BJ (cell line): ENCODE results near the gene PLPPR1. TPM values are rescaled to one million over a fixed set of nuclear protein-coding genes. Genes with fewer than 3 reads are reported as not detected.
A peak's percentile ranks its signal among the peaks of the same experiment; 100 is the strongest.

Experiments
- CTCF ChIA-PET: fragments of 350-600 bp; formaldehyde crosslinking; extraction: SDS; loops from one replicate; lab custom pipeline; 2021; ENCODE audit warnings: antibody characterized with exemption, inconsistent platforms; lab: Yijun Ruan, JAX
- POLR2A ChIA-PET: fragments of 300-600 bp; sonication (Branson Sonifier 250); formaldehyde crosslinking; extraction: SDS; loops from one replicate; lab custom pipeline; 2021; ENCODE audit warnings: antibody characterized with exemption; lab: Charles Lee
- DNase-seq: peaks from one replicate; pipeline ENCODE4 v3.0.0-alpha.2; 2011; ENCODE audit warnings: low read depth
- H3K27me3 ChIP-seq: 2 replicates; pipeline ENCODE4 v1.6.0; 2011; ENCODE audit warnings: low read length; ENCODE audit not compliant: control insufficient read depth, insufficient read depth
- H3K36me3 ChIP-seq: 2 replicates; pipeline ENCODE4 v1.5.1; 2011; ENCODE audit warnings: low read length; ENCODE audit not compliant: control insufficient read depth, insufficient read depth
- H3K4me3 ChIP-seq: 2 replicates; pipeline ENCODE4 v1.5.1; 2011; ENCODE audit warnings: low read depth, mild to moderate bottlenecking, control low read depth, low read length
- CTCF ChIP-seq: IDR thresholded peaks from 2 replicates; pipeline ENCODE4 v1.5.1; 2011; ENCODE audit warnings: low read depth, mild to moderate bottlenecking, control low read depth, inconsistent platforms, low read length, moderate library complexity; ENCODE audit not compliant: insufficient read depth
- polyA plus RNA-seq: library from polyadenylated mRNA; depleted of rRNA; stranded (reverse); fragments of >200 nt; gene quantifications from 2 replicates; pipeline ENCODE4 v1.2.3, GENCODE V29; 2011

The PLPPR1 gene
- polyA plus RNA-seq, 1 experiment, result not detected

- peak; percentile 65 for TF ChIP-seq CTCF
- H3K36me3 ChIP-seq, result no peaks in the 10 kb centered on the region
- no peaks in the 10 kb centered on the region for H3K27me3 ChIP-seq
- no peak overlapping the region for H3K4me3 ChIP-seq
- peak; percentile 16 for DNase-seq
- CTCF ChIA-PET, result interaction anchor here (0.6 to 5.8 kb wide), 27 partner anchors 10 to 716 kb away, joined by 3 to 107 read pairs (median 4); no protein-coding TSS in a partner anchor
- POLR2A ChIA-PET, result interaction anchor here (0.7 kb wide), 1 partner anchor 13 kb away, joined by 3 read pairs; no protein-coding TSS in a partner anchor
Measured at GRCh38 chr9:101311758-101312420, 283.4 kb downstream of the PLPPR1 start.

GRCh38 chr9:101312661-101313060, 284.1 kb downstream of the PLPPR1 start:
- Histone ChIP-seq H3K27me3 (no peaks in the 10 kb centered on the region), H3K36me3 (no peaks in the 10 kb centered on the region), H3K4me3 (no peak overlapping the region)
- TF ChIP-seq CTCF, result no peak
- CTCF ChIA-PET, result interaction anchor here (0.7 to 5.8 kb wide), 10 partner anchors 12 to 717 kb away, joined by 3 to 107 read pairs (median 6); no protein-coding TSS in a partner anchor
- no peak for DNase-seq
- POLR2A ChIA-PET, result no interaction called here

GRCh38 chr9:101315112-101315450, 286.6 kb downstream of the PLPPR1 start:
- no peak for DNase-seq
- no peak for TF ChIP-seq CTCF
- ChIA-PET POLR2A (no interaction called here), CTCF (no interaction called here)
- no peaks in the 10 kb centered on the region for H3K27me3 ChIP-seq
- H3K36me3 ChIP-seq, result no peaks in the 10 kb centered on the region
- no peak overlapping the region for H3K4me3 ChIP-seq

GRCh38 chr9:101317735-101318134, 289.2 kb downstream of the PLPPR1 start:
- no peak for DNase-seq
- no peak for TF ChIP-seq CTCF
- Histone ChIP-seq H3K4me3 (no peak overlapping the region), H3K36me3 (no peaks in the 10 kb centered on the region), H3K27me3 (no peaks in the 10 kb centered on the region)
- CTCF ChIA-PET, result no interaction called here
- POLR2A ChIA-PET, result no interaction called here

GRCh38 chr9:101323129-101323528, 294.6 kb downstream of the PLPPR1 start:
- ChIA-PET CTCF (interaction anchor here (1.8 kb wide), 1 partner anchor 11 kb away, joined by 5 read pairs; no protein-coding TSS in a partner anchor), POLR2A (no interaction called here)
- H3K36me3 ChIP-seq, result no peaks in the 10 kb centered on the region
- no peaks in the 10 kb centered on the region for H3K27me3 ChIP-seq
- H3K4me3 ChIP-seq, result no peak overlapping the region
- TF ChIP-seq CTCF, result no peak
- no peak for DNase-seq
